CD4-positive, alpha-beta T cell treated with Interleukin-17A for 4 hours (primary cell): ENCODE results near the gene ZKSCAN7.
"Not testable (repeated sequence)": the region's sequence is repeated elsewhere in the genome, so short reads cannot be mapped to it uniquely, and the experiment has no call there.

Source experiments
- DNase-seq: peaks from one replicate; pipeline ENCODE4 v3.0.0-alpha.2; 2020; ENCODE audit warnings: mixed read lengths

ZKSCAN7 gene

GRCh38 chr3:44577354-44577952 is 22.5 kb downstream of the ZKSCAN7 start:
- not testable (repeated sequence) for DNase-seq

- not testable (repeated sequence) for DNase-seq
Observed at GRCh38 chr3:44578316-44578715, 23.3 kb downstream of the ZKSCAN7 start.

DNA sequence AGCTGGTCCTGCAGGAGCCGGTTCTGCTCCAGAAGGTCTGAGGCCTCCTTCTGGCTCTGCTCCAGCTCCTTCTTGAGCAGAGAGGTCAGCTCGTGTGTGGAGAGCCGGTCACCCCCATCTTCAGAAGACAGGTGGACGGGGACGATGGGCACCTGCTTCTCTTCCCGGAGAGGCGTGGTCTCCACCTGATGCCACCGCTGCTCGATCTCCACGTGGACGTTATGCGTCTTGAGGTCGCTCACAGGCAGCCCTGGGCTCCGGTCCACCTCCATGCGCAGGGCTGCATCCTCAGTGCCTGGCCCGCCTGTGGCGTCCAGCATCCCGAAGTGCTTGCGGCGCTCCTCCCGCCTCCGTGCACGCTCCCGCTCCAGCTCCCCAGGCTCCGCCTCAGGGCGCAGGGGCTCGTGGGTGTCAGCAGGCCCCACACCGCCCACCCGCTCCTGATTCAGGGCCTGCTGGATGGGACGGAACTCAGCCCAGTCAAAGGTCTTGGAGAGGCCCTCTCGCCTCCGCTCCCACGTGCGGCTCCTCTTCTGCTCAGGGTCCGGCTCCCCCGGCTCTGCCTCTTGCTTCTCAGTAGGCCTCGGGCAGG is 24.0 kb downstream of the ZKSCAN7 start:
- DNase-seq = not testable (repeated sequence)

DNA sequence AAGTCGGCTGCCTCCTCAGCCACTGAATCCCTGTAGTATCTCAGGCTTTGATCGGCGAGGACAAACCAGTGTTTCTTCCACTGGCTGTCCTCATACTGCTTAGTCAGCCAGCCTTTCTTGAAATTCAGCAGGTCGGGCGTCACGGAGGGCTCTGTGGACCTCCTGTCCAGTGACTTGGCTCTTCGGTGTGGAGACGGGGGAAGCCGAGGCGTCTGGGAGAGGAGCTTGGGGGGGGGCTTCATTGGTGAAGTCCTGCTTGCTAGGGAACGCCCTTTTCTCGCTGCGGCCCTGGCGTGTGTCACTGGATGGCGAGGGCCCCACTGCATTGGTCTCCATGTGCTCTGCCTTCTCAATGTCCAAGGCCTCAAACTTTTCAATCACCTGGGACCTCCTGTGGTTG is 24.8 kb downstream of the ZKSCAN7 start:
- DNase-seq = not testable (repeated sequence)

GRCh38 chr3:44580971-44581370 is 26.0 kb downstream of the ZKSCAN7 start:
- DNase-seq = not testable (repeated sequence)

DNA sequence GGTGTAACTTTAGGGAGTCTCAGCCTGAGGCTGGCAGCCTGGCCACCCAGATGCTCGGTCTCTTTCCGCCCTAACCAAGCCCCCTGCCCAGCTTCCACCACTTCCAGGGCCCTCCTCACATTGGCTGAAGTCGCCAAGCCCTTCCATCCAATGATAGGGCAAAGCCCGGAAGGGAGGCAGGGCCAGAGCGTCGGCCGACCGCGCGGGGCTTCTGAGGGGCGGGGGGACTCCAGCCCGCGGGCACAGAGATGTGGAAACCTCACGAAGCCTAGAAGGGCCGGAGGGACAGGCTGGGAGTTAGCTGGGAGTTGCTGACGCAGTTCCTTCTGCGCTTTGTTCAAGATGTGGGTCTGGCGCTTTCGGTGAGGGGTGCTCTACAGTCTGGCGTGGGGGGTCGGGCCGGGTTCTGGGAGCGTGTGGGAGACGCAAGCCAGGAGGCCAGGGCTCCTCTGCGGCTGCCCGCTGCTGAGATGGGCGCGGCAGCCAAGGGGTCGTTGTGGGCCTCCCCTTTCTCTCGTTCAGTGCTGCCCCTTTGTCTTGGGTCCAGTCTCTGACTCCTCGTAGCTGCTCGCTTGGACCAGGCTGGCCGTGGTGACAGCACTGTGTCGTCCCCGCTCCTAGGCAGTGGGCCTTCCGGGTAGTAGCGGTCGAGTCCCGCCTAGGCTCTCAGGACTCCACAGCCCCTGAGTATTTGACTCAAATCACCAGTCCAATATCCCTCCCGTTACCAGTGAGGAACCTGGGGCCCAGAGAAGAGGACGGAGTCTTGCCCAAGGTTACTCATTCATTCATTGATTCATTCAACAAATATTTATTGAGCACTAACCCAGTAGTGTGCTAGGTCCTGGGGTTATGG is 29.9 kb downstream of the ZKSCAN7 start, which contains the start of gene ZNF660:
ZNF660 (plus strand) TSS at position 319 of the 856 bp plus-strand sequence. CDS start 9,230 bp downstream, outside the sequence.
- DNase-seq = peak; percentile 2

- DNase-seq = no peak
Observed at GRCh38 chr3:44596621-44597020, 41.6 kb downstream of the ZKSCAN7 start.

- no peak for DNase-seq
Observed at GRCh38 chr3:44601749-44602148, 46.8 kb downstream of the ZKSCAN7 start.

- no peak for DNase-seq
Observed at GRCh38 chr3:44612678-44613077, 57.7 kb downstream of the ZKSCAN7 start.
